IPS DF 19.7 (cell line): Measurements from ENCODE around the gene CA12.

Experiments
- DNase-seq: peaks from one replicate; pipeline ENCODE4 v3.0.0-alpha.2; 2013; ENCODE audit warnings: low read depth, low spot score

CA12 gene

DNA sequence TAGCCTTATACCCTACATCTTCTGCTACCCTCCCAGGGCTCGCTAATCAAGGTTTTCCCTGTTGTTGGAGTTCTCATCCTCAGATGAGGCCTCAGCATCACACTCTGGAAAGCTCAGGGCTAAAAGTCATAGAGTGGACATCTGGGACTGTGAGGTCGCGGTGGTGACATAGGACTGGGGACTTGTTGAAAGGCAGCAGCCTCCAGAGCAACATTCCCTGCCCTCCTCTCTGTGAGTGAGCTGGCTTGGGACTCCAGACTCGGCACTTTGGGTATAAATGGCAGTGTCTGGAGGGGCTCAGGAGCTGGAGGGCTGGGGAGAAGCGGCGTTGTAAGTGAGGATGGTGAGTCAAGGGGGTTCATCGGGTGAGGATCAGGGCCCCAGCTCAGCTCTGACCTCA, 2.7 kb downstream of the CA12 start:
- no peak for DNase-seq

DNA sequence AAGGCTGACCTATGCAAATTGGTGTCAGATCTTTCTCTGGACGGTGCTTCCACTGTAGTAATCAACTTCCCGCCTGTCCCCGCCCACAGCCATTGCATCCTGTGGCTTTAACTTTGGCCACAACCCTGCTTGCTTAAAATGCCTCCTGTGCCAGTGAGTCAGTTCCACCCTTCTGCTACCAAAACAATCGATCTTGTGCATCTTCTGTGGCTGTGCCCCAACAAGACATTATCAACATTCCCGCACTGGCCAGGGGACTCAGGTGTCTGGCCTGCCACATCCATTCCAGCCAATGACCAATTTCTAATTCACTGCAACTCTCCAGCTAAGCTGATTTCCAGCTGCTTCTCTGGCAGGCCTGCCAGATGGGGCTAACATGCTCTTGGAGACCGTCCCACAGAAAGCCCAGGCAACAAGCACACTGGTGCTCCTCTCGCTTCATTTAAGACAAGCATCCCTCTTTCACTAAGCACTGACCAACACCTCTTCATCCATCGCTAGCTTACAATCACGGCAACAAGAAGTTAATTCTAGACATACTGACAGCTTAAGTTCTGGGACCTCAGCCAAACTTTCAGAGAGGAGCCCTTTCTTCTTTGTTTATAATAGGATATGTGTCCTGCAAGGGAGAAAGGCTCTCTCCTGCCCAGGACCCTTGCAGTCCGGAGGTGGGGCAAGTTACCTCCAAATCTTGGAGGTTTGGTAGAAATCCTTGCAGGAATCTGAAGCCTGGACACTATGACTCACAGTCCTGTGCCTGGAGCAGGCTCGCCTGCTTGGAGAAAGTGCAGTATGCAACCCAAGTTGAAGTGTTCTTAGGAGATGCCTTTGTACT, 6.7 kb downstream of the CA12 start:
- no peak for DNase-seq

DNA sequence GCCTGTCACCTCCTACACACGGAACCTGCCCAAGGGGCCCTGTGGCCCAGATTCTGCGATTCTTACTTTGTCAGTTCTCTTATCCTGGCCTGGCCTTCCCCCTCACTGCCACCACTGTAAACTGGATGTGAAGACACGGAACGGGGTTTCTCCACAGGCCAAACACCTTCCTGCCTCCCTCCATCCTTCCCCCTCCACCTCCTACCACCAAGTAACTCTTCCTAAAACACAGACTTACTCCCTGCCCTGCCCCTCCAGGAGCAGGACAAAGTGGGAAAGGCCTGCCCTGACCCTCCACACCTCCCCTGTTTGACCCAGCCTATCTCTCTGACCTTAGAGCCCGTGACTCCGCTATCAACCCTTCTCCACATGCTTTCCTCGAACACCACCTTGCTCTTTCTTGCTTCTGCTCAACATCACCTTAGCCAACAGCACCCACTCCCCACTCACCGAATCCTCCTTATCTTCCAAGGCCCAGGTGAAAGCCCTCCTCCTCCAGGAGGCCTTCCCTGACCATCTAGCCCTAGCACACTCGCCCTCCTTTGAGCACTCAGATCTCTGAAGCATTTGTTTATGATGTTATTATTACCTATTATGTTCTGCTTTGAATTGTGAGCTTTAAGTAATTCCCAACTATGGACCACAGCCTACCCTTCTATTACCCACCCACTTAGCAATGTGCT, 7.6 kb downstream of the CA12 start:
- DNase-seq, result no peak

DNA sequence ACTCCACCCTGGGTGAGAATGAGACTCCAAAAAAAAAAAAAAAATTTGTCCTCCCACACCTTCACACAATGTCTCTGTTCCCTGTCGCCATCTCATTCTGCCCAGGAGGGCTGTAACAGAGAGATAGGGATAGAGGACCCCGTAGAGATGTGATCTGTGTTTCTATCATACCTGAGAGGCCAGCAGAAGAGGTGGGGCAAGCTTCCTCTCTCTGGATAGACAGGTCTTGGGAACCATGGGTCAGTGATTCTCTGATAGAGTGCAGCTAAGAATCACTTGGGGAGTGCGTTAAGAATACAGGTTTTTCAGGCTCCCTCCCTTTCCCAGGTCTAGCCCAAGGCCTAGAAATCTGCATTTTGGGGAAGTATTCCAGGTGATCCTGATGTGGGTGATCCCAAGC, 8.3 kb downstream of the CA12 start:
- no peak for DNase-seq

DNA sequence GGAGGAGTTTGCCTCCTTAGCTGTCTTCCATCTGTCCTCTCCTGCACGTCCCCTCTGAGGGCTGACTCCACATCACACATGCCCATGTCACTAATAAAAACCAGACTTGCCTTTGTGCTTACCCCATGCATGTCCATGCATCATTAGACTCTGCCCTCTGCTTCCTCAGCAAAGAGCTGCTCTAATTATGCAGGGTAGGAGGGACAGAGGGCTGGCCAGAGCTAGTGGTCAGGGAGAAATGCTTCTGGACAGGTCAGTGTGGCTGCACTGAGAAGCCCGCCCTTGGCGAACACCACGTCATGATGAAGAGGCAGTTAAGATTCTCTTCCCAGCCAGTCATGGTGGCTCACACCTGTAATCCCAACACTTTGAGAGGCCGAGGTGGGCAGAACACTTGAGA, 8.9 kb downstream of the CA12 start:
- DNase-seq, result no peak

DNA sequence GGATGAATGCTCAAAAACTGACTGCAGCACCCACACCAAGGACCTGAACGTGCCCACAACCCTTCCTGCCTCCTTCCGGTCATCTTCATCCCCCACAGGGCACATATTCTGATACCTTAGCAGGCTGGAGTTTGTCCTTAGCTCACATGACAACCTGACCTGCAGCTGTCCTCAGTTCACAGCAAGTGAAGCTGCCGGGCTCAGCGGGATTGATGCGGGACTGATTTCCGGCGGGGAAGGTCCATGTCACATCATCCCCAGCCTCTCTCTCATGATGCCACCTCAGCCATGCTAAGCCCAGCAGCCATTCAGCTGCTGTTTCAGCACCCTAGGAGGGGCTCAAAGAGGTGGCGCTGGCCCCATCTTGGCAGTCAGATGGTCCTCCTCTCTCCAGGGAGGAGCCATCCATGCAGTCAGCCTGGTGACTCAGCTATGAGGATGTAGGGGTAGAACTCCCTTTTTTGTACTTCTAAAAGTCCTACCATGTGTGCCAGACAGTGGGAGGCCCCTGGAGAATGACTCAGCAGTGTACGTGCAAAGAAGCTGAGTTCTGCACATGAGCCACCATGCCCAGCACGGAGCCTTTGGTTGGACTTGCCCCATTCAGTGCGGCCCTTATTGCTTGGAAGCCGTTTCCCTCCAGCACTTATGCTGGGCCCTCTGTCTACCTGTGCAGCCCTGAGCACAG, 9.5 kb downstream of the CA12 start:
- no peak for DNase-seq

DNA sequence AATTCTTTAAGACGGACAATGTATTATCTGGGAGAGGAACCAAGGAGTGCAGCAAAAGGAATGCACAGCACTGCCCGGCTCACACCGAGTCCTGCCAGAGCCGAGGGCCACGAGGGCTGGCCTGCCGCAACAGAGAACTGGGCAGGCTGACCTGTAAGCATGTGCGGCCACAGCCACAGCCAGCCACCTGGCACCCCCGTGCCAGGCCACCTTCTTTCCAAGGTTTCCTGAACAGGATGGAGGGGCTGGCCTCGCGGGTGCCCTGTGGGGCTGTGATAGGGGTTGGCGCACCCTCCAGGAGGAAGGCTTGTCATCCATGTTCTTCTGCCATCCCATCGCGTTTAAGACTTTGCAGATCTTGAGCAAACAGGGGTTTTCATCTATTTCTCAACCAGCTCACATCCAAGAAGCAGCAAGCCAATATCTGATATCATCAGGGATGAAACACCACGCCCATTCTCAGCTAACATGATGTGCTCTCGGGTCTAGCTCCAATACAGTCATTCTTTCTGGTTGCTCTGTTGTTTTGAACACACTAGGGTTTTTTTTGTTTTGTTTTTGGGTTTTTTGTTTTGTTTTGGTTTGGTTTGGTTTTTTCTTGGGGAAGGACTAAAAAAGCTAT, 10.2 kb downstream of the CA12 start:
- DNase-seq, result no peak

DNA sequence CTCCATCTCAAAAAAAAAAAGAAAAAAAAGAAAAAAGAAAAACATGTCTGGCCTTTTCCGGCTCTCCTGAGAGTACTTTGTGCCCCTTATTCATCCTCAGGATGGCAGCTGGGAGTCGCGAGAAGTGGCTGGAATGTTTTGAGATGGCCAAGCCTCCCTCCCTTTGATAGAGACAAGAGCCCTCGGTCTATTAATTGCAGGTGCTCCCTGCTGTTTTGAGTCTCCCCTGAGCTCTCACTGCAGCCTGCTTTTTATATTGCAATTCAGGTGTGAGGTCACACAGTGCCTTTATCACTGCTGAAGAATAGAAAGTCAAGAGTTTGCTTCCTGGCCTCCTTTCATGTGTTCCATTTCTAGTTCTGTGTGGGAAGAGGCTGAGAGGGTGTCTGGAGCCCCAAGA, 10.9 kb downstream of the CA12 start:
- no peak for DNase-seq

DNA sequence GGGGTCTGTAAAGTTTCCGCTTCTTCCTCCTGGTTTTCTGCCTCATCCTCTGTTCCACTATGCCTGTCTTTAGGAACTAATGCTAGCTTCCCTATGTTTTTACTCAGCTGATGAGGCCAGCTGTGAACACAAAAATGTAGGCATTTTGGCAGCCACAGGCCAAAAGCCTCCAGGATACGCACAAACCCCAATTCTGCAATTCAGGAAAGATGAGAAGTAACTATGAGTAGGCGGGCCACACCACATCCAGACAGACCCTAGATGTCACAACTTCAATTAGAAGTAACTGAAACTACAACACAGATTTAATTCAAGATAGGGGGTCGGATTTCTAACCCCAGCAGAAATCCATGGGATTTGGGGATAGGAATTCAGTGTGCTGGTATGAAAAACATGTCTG, 11.9 kb downstream of the CA12 start:
- no peak for DNase-seq

DNA sequence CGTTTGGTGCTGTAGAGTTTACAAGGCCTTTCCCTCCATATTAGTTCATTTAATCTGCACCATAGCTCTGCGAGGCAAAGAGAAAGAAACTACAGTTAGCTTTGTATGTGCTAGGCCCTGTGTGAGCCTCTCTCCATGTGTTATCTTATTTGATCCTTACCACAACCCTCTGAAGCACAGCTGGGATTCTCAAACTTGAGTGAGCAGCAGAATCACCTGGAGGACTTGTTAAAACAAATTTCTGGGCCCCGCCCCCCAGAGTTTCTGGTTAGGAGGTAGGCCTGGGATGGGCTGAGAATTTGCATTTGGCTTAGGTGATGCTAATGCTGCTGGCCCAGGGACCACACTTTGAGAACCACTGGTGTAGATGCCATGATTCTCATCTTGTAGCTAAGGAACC, 12.3 kb downstream of the CA12 start:
- no peak for DNase-seq

DNA sequence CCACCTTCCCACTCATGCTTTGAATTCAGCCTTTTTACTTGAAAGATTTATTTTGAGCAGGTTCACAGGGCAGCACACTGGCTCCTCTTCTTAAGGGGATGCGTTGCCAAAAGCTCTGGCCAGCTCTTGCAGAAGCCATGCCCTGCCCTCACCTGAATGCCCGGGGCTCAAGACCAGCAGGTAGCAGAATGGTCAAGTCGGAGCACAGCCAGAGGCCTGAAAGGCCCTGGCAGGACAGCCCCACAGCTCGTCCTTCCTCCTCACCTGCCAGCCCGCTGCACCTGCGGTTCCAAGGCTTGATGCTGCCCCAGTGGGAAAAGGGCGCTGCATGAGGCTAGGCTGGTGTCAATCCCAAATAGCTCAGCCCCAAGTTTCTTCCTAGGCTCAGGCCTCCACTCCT, 13.1 kb downstream of the CA12 start:
- no peak for DNase-seq

DNA sequence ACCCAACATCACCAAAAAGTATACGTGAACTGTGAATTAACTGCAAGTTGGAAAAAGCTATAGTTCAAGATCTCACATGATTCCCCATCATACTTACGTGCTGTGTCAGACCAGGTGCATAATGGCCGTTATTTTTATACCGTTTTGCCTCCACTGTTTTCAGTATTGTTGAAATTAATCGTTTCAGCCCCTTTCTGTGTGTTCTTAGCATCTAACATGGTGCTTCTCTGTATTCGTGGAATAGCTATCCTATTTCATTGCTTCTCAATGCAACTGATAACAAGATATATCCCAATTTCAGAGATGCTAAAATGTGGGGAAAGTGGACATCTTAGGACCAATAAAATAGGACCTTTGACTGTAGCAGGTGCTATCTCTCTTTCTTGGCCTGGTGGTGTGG, 13.7 kb downstream of the CA12 start:
- DNase-seq, result no peak

DNA sequence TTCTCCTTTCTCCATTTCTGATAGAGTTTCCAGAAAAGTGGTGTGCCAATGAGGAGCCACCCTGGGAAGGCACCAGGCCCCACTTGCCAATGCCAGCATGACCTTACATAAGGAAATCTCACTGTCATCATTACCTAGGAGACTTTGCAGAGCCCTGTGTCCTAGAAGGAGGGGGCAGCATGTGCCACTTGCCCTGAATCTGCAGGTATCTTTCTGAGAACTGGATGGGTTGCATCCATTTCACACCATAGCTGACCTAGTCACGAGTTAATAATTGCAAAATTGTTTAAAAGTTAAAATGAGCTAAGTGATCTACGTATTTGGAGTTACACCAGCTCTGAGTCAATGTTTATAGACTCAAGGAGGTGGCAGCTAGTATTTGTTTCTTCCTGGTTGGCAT, 14.3 kb downstream of the CA12 start:
- no peak for DNase-seq

DNA sequence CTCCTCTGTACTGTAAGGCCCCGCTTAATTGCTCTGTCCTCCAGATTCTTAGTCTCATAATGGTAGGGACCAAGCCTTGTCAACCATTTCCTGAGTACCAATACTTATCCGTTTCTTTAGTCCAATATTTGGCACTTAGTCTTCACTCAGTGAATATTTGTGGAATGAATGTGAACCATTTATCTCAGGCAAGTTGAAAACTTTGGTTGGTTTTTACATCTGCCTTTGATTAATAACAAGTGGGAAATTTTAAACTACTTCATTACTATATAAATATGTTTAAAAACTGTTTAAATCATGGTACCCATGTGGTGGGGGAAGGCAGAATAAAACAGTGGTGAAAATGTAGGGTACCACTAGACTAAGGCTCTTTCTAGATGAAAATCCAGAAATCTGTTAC, 15.2 kb downstream of the CA12 start:
- no peak for DNase-seq

DNA sequence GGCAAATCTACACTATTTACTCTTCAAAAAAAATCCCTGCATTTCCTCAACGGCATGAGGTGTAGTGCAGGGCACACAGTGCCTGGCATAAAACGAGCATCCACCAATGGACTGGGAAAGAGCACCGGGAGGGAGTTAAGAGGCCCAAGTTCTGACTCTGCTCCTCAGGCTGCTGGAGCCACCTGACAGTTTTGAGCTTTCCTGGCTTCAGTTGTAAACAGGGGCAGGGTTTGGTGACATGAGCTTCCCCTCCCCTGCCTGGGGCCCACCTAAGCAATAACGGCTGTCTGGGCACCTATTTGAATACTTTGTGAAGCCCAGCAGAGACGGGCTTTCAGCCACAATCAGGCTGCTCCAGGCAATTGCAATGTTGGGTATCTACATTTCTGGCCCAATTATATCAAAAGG, 16.4 kb downstream of the CA12 start:
- no peak for DNase-seq

DNA sequence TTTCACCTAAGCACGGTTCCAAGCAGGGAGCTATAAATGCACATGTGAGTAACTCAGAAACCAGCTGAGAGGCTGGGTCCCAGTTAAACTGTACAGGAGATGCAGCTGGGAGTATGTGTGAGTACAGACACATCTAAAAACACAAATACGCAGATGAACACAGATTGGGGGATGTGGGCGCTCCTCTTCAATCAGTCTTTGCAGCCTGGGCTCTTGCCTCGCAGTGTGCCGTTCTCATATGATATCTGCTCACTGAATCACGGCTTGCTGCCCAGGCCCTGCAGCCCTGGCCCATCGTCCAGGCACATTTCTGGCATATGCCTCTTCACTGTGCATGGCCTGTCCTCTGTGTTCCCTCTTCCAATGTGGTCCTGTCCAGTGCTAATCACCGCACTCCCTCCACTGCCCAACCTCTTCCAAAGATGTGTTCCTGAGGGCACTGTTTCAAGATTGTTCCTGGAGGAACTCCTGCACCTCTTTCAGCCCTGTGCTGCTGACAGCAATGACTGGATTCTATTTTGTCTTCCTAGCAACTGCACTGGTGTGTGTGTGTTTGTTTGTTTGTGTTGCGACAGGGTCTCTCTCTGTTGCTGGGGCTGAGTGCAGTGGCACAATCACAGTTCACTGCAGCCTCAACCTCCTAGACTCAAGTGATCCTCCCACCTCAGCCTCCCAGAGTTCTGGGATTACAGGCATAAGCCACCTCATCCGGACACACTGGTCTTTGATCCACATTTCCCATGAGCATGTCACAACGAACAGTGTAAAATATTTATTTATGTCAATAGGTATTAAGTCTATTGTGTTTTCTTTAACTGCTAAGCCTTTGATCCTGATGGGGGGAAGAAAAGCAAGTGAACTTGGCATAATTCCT, 17.0 kb downstream of the CA12 start:
- no peak for DNase-seq

DNA sequence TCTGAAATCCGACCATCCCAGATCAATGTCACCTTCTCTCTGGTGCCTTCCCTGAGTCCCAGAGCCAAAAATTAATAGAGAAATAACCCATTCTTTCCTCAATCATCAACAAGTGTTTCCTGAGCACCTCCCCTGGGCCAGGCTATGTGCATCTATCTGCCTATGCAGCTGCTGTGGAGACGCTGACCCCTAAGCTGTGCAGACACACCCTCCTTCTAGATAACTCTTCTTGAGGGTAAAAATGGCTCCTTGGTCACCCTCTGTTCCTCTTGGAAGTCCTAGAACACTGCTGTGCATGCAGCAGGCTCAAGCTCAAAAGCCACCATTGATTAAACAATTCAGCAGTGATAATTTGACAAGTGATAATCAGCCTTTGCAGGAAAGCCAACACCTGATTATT, 18.4 kb downstream of the CA12 start:
- no peak for DNase-seq

DNA sequence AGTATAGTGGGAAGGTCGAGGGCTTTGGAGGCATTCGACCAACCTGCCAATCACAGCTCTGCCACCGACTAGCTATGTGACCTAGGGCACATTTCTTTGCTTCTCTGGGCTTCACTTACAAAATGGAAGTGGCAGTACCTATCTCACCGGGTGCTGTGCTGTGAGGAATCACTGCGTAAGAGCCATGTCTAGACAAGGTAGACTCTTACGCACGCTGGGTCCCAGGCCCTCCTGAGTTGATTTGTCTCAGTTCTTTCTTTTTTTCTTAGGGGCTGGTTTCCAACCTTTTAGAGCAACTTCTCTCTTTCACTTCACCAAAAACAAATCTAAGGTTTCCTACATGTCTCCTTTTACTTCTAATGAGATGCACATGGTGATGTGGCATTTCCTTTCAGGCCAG, 18.8 kb downstream of the CA12 start:
- no peak for DNase-seq

DNA sequence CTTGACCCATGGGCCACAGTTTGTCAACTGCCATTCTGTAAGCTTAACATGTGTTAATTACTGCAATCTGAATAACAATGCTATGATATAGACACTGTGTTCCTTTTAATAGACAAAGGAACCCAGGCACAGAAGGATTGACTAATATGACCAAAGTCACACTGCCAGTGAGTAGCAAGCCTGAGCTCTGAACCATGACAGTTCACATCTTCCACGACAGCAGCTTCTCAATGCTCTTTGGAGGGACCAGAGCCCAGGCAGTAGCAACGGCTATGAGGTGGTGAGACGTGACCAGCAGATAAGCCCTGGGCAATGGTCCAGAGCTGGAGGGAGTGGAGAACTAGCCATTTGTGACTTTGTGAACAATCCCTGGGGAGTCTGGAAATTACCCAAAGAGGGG, 19.4 kb downstream of the CA12 start:
- DNase-seq, result no peak

DNA sequence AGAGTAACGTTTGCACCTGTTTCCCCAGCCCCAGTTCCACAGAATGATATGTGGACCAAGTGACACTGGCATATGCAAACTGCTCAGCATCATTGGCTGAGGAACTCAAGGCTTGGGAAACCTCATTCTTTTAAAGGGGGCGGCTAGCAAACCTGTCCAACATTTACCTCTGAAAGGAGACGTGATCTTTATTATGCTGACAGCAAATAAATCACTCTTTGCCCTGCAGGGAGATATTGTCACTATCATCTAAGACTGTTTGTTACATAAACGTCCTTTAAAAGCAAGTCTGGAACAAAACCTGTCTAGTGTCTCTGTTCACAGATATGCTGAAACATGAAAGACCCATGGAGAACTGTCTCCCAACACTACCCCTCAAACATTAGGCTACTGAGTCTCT, 21.5 kb downstream of the CA12 start:
- no peak for DNase-seq

DNA sequence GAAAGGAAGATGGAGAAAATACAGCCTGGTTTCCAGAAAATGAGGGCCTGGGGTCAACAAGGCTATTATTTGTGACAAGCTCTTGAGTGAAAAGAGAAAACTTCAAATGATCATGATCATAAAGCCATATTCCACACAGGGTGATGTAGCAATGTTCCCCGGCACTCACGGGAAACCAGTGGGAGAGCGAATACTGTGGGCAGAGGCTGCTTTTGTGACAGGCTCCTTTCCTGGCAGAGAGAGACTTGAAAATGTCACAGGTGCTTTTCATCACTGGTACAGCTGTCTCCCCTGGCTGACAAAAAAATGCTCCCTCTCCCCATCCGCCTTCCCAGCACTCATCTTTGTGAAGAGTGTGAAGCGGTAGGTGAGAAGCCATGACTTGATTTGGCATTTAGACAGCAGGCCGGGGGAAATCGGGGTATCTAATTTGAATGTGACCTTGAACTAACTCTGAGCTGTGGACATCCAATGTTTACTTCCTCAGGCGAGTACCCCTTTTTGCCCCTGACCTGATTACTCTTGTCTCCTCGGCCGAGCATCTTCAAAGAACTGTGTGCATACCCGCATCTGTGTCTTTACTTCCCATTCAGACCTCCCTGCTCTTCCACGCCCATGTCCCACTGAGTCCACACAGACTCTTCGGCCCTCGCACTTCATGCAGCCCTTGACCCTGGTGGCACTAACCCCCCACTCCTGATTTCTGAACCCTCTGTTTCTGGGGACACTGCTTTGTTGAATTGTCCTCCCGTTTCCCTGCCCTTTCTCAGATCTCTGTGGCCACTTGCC, 23.2 kb downstream of the CA12 start:
- no peak for DNase-seq
